ENCODE data around the gene SEMA3D. TPM values are rescaled to one million over a fixed set of nuclear protein-coding genes. Genes with fewer than 3 reads are reported as not detected.

Gene SEMA3D
- total RNA-seq, 1 donor from 2014 or later: 13.6 TPM

GRCh38 chr7:85081392-85081791 lies 105.5 kb downstream of the SEMA3D start:
- no peaks in the 10 kb centered on the region for H3K36me3 ChIP-seq
- no peak for DNase-seq
- H3K27ac ChIP-seq: no peak overlapping the region
- no peaks in the 10 kb centered on the region for H3K9me3 ChIP-seq
- no peak for ATAC-seq
- no peak for TF ChIP-seq CTCF (IDR thresholded peaks at IDR 0.05)
- no peaks in the 10 kb centered on the region for H3K4me1 ChIP-seq
- intact Hi-C loops (cut with DNase I): no loop called here
- no peaks in the 10 kb centered on the region for H3K27me3 ChIP-seq
- no peak overlapping the region for H3K4me3 ChIP-seq

GRCh38 chr7:85079434-85079833 lies 107.4 kb downstream of the SEMA3D start:
- TF ChIP-seq CTCF (IDR thresholded peaks at IDR 0.05): no peak
- no peaks in the 10 kb centered on the region for H3K9me3 ChIP-seq
- intact Hi-C loops (cut with DNase I): no loop called here
- DNase-seq (no peak), ATAC-seq (no peak)
- H3K4me1 ChIP-seq: no peaks in the 10 kb centered on the region
- no peak overlapping the region for H3K4me3 ChIP-seq
- H3K36me3 ChIP-seq: no peaks in the 10 kb centered on the region
- H3K27ac ChIP-seq: no peak overlapping the region
- no peaks in the 10 kb centered on the region for H3K27me3 ChIP-seq

GRCh38 chr7:85078181-85078580 lies 108.7 kb downstream of the SEMA3D start:
- H3K27me3 ChIP-seq: no peaks in the 10 kb centered on the region
- H3K9me3 ChIP-seq: no peaks in the 10 kb centered on the region
- no peak overlapping the region for H3K4me3 ChIP-seq
- H3K27ac ChIP-seq: no peak overlapping the region
- no peaks in the 10 kb centered on the region for H3K36me3 ChIP-seq
- no peak for TF ChIP-seq CTCF (IDR thresholded peaks at IDR 0.05)
- intact Hi-C loops (cut with DNase I): no loop called here
- no peaks in the 10 kb centered on the region for H3K4me1 ChIP-seq
- no peak for ATAC-seq
- no peak for DNase-seq

- ATAC-seq: no peak
- Histone ChIP-seq H3K9me3 (no peaks in the 10 kb centered on the region), H3K4me1 (no peaks in the 10 kb centered on the region), H3K36me3 (no peaks in the 10 kb centered on the region), H3K27ac (no peak overlapping the region), H3K4me3 (no peak overlapping the region), H3K27me3 (no peaks in the 10 kb centered on the region)
- DNase-seq: no peak
- intact Hi-C loops (cut with DNase I): no loop called here
- TF ChIP-seq CTCF (IDR thresholded peaks at IDR 0.05): no peak
These were observed 111.0 kb downstream of the SEMA3D start for GRCh38 chr7:85075864-85076263.

GRCh38 chr7:85074992-85075391 lies 111.9 kb downstream of the SEMA3D start:
- ATAC-seq (no peak), DNase-seq (no peak)
- Histone ChIP-seq H3K27ac (no peak overlapping the region), H3K4me3 (no peak overlapping the region), H3K9me3 (no peaks in the 10 kb centered on the region), H3K27me3 (no peaks in the 10 kb centered on the region), H3K36me3 (no peaks in the 10 kb centered on the region), H3K4me1 (no peaks in the 10 kb centered on the region)
- intact Hi-C loops (cut with DNase I): no loop called here
- no peak for TF ChIP-seq CTCF (IDR thresholded peaks at IDR 0.05)

- intact Hi-C loops (cut with DNase I): no loop called here
- ATAC-seq: no peak
- Histone ChIP-seq H3K4me3 (no peak overlapping the region), H3K4me1 (no peaks in the 10 kb centered on the region), H3K9me3 (no peaks in the 10 kb centered on the region), H3K27ac (no peak overlapping the region), H3K36me3 (no peaks in the 10 kb centered on the region), H3K27me3 (no peaks in the 10 kb centered on the region)
- TF ChIP-seq CTCF (IDR thresholded peaks at IDR 0.05): no peak
- DNase-seq: no peak
These were observed 112.8 kb downstream of the SEMA3D start for GRCh38 chr7:85074016-85074415.
